Gastrocnemius medialis (tissue), 4 donors: ENCODE measurements around the gene NME4. TPM values are rescaled to one million over a fixed set of nuclear protein-coding genes. Genes with fewer than 3 reads are reported as not detected.
"Not testable (repeated sequence)": the region's sequence is repeated elsewhere in the genome, so short reads cannot be mapped to it uniquely, and the experiment has no call there.

Source experiments
- ATAC-seq, 2 donors: fragments of 150-250 bp; one replicate each; pipeline ENCODE4 v1.9.1; 2016
- DNase-seq, 2 donors: peaks; one replicate each; pipeline ENCODE4 v3.0.0-alpha.2; 2019
- H3K27ac ChIP-seq, 4 donors: fragments of 200-600 bp; sonication (generic); 1 replicate in 1 of 4; 2 replicates in 3 of 4; pipeline ENCODE4 v1.5.1; 2016 to 2018; ENCODE audit warnings: mild to moderate bottlenecking in 2 of 4, moderate library complexity in 1 of 4
- H3K27me3 ChIP-seq, 3 donors: fragments of 200-600 bp; sonication (generic) in 2 of 3; 1 replicate in 1 of 3; 2 replicates in 2 of 3; pipeline versions ENCODE4 v1.5.1 to v1.6.0; 2016 to 2019; ENCODE audit warnings: mild to moderate bottlenecking in 1 of 3, moderate library complexity in 1 of 3
- H3K36me3 ChIP-seq, 2 donors: fragments of 200-600 bp; sonication (generic) in 1 of 2; one replicate each; pipeline ENCODE4 v1.5.1; 2017 to 2018
- H3K4me1 ChIP-seq, 2 donors: fragments of 200-600 bp; sonication (generic) in 1 of 2; one replicate each; pipeline ENCODE4 v1.5.1; 2016 to 2017; ENCODE audit warnings: mild to moderate bottlenecking in 2 of 2
- H3K4me3 ChIP-seq, 4 donors: fragments of 200-600 bp; sonication (generic) in 3 of 4; 1 replicate in 1 of 4; 2 replicates in 3 of 4; pipeline ENCODE4 v1.5.1; 2016 to 2019; ENCODE audit warnings: mild to moderate bottlenecking in 2 of 4
- H3K9me3 ChIP-seq, 3 donors: fragments of 200-600 bp; sonication (generic) in 2 of 3; 1 replicate in 1 of 3; 2 replicates in 2 of 3; pipeline ENCODE4 v1.5.1; 2016 to 2019
- POLR2A ChIP-seq, 2 donors: fragments of 450-650 bp; IDR thresholded peaks; one replicate each; pipeline ENCODE4 v1.6.1; 2017; ENCODE audit warnings: antibody characterized with exemption in 2 of 2, mild to moderate bottlenecking in 2 of 2, moderate library complexity in 2 of 2
- in situ Hi-C, 4 donors: fragments of 200-750 bp; cut with MboI; loops; one replicate each; pipeline versions ENCODE4 v1.15.0 to v1.8.0; 2017; ENCODE audit warnings: low sequenced_read_pairs in 4 of 4
- intact Hi-C: fragments of 100-400 bp; cut with DNase I; formaldehyde crosslinking; loops from one replicate; pipeline ENCODE4 v1.15.1; 2023; ENCODE audit warnings: low total_unique reads
- total RNA-seq, 4 donors: library from RNA; depleted of rRNA; stranded (reverse); fragments of >200 nt; gene quantifications; one replicate each; pipeline versions ENCODE4 v1.1.0 to v1.2.3, GENCODE V29; 2016
- TF ChIP-seq, protein P1 (sequence below), 5 experiments: fragments of 450-650 bp in 3 of 5; fragments of 200-600 bp in 2 of 5; sonication (generic) in 2 of 5; IDR thresholded peaks in 4 of 5; conservative IDR thresholded peaks in 1 of 5; 1 replicate in 4 of 5; 2 replicates in 1 of 5; pipeline ENCODE4 v1.5.1; 2016 to 2019; ENCODE audit warnings: antibody characterized with exemption in 5 of 5, mild to moderate bottlenecking in 3 of 5, moderate library complexity in 3 of 5

NME4 gene
- total RNA-seq: 10 to 100 TPM; 11.6 to 19.3 (median 16.3) TPM

DNA sequence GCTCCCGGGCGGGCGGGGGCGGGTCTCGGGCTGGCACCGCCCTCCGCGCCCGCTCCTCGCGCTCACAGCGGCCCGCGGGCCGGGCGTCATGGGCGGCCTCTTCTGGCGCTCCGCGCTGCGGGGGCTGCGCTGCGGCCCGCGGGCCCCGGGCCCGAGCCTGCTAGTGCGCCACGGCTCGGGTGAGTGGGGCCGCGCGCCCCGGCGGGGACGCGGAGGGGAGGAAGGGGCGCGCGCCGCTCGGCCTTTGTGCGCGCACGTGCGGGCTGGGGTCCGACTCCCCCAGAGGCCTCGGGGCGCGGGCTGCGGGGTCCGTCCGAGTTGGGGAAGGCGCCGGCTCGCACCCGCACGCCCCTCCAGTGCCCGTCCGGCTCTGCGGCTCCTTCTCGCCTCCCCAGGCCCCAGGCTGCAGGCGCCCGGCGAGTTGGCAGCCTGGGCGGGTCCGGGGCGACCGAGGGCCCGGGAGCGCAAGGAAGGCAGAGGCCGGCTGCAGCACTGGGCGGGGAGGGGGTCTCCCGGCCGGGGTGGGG is at the start of gene NME4:
NME4 (plus strand) TSS at position 65 of the 527 bp plus-strand sequence; CDS start at position 89, 24 bp downstream.
- in situ Hi-C loops: no loop called here
- DNase-seq (no peak), ATAC-seq (no peak)
- intact Hi-C loops: no loop called here
- no peaks in the 10 kb centered on the region for H3K36me3 ChIP-seq
- peak within 1 kb of the TSS; percentile 60 to 91 (median 79) for H3K27ac ChIP-seq
- no peaks in the 10 kb centered on the region for H3K9me3 ChIP-seq
- H3K4me1 ChIP-seq: peaks cover 13 to 16% of the 10 kb centered on the region in 2 donors
- no peaks in the 10 kb centered on the region for H3K27me3 ChIP-seq
- peak within 1 kb of the TSS; percentile 58 to 75 (median 67) for H3K4me3 ChIP-seq
- TF ChIP-seq, protein P1, sequence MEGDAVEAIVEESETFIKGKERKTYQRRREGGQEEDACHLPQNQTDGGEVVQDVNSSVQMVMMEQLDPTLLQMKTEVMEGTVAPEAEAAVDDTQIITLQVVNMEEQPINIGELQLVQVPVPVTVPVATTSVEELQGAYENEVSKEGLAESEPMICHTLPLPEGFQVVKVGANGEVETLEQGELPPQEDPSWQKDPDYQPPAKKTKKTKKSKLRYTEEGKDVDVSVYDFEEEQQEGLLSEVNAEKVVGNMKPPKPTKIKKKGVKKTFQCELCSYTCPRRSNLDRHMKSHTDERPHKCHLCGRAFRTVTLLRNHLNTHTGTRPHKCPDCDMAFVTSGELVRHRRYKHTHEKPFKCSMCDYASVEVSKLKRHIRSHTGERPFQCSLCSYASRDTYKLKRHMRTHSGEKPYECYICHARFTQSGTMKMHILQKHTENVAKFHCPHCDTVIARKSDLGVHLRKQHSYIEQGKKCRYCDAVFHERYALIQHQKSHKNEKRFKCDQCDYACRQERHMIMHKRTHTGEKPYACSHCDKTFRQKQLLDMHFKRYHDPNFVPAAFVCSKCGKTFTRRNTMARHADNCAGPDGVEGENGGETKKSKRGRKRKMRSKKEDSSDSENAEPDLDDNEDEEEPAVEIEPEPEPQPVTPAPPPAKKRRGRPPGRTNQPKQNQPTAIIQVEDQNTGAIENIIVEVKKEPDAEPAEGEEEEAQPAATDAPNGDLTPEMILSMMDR (IDR thresholded peaks at IDR 0.05 in 4 of 5, conservative IDR thresholded peaks at IDR 0.05 in 1 of 5): no peak
- peak in 1 of 2 donors; percentile 31 for TF ChIP-seq POLR2A (IDR thresholded peaks at IDR 0.05)

DNA sequence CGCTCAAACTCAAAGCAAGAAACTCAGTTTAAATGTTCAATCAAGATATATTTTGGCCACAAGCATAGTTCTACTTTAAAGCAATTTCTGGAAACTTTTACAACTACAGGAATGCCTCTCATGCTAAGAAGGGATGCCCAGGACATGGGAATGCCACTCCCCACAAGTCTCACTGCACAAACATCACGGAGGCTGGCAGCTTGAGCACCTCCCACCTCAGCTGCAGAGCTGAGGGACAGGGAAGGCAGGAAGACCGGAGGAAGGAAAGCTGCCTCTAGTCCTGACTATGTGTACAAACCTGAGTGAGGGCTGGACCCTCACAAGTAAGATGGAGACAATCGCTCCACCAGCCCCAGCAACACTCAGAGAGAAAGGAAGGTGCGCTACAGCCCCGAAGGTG is 49.8 kb upstream of the NME4 start:
- Histone ChIP-seq H3K36me3 (peaks cover 0 to 14% of the 10 kb centered on the region in 2 donors), H3K4me1 (peaks cover 7 to 11% of the 10 kb centered on the region in 2 donors), H3K27ac (no peak overlapping the region), H3K9me3 (no peaks in the 10 kb centered on the region), H3K27me3 (no peaks in the 10 kb centered on the region), H3K4me3 (no peak overlapping the region)
- DNase-seq (no peak), ATAC-seq (no peak)
- in situ Hi-C loops: no loop called here
- TF ChIP-seq, protein P1 (IDR thresholded peaks at IDR 0.05 in 4 of 5, conservative IDR thresholded peaks at IDR 0.05 in 1 of 5): no peak
- TF ChIP-seq POLR2A (IDR thresholded peaks at IDR 0.05): no peak
- intact Hi-C loops: no loop called here

DNA sequence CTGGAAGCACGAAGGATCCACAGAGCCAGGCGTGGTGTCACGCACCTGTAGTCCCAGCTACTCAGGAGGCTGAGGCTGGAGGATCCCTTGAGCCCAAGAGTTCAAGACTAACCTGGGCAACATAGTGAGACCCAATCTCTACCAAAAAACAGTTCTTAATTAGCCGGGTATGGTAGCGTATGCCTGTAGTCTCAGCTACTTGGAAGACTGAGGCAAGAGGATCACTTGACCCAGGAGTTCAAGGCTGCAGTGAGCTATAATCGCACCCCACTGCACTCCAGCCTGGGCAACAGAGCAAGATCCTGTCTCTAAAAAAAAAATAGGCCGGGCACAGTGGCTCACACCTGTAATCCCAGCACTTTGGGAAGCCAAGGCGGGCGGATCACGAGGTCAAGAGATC is 48.5 kb upstream of the NME4 start:
- H3K27me3 ChIP-seq, H3K9me3 ChIP-seq, intact Hi-C loops, in situ Hi-C loops, ATAC-seq, DNase-seq, H3K4me3 ChIP-seq, H3K27ac ChIP-seq: not testable (repeated sequence)
- Histone ChIP-seq H3K4me1 (peaks cover 7 to 15% of the 10 kb centered on the region in 2 donors), H3K36me3 (peaks cover 0 to 14% of the 10 kb centered on the region in 2 donors)

DNA sequence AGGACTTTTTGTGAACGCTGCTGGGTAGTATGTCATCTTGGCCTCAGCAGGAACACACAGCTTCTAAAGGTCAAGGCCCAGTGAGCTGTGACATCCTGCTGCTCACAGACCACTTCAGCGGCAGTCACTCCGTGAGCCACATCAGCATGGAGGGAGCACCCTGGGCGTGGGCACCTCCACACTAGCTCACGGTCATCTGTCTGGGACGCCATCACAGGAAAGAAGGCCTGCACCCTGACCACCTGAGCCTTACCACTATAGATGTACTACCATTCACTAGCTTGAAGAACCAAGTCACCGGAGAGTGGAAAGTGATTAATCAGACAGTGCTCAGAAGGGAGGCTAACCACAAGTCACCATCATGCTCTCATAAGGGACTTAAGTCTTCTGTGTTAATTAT is 47.8 kb upstream of the NME4 start:
- intact Hi-C loops (no loop called here), in situ Hi-C loops (no loop called here)
- DNase-seq: no peak

DNA sequence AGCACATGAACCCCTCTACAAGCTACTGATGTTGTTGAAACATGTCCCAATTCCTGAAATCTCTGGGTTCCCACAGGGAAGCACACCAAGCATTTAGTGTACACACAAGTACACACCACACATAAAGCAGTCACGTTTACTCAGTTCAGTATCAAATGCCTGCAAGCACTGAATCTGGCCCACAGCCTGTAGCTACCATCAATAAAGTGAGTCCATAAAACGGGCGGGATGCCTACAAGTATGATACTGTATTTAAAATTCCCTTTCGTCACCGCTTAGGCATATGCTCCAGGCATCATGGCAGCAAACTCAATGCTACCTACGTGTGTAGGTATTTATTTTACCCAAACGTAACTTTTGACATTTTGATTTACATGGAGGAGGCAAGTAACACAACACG is 46.8 kb upstream of the NME4 start:
- H3K9me3 ChIP-seq: no peaks in the 10 kb centered on the region
- intact Hi-C loops (loop anchor here (5.0 kb wide), 1 partner anchor 243 kb away; no protein-coding TSS in a partner anchor), in situ Hi-C loops (no loop called here)
- DNase-seq: no peak
- H3K36me3 ChIP-seq: peaks cover 0 to 8% of the 10 kb centered on the region in 2 donors
- peaks cover 7 to 15% of the 10 kb centered on the region in 2 donors for H3K4me1 ChIP-seq
- H3K4me3 ChIP-seq: no peak overlapping the region
- TF ChIP-seq, protein P1 (IDR thresholded peaks at IDR 0.05 in 4 of 5, conservative IDR thresholded peaks at IDR 0.05 in 1 of 5): no peak
- no peak for TF ChIP-seq POLR2A (IDR thresholded peaks at IDR 0.05)
- ATAC-seq: no peak
- no peak overlapping the region for H3K27ac ChIP-seq
- no peaks in the 10 kb centered on the region for H3K27me3 ChIP-seq

More for the DNA sequence above, 47.8 kb upstream of the NME4 start:
- TF ChIP-seq POLR2A (IDR thresholded peaks at IDR 0.05): no peak
- TF ChIP-seq, protein P1 (IDR thresholded peaks at IDR 0.05 in 4 of 5, conservative IDR thresholded peaks at IDR 0.05 in 1 of 5): no peak
- H3K27me3 ChIP-seq: no peaks in the 10 kb centered on the region
- no peak for ATAC-seq
- no peaks in the 10 kb centered on the region for H3K9me3 ChIP-seq
- no peak overlapping the region for H3K4me3 ChIP-seq
- H3K4me1 ChIP-seq: peaks cover 7 to 15% of the 10 kb centered on the region in 2 donors
- H3K36me3 ChIP-seq: peaks cover 0 to 14% of the 10 kb centered on the region in 2 donors
- no peak overlapping the region for H3K27ac ChIP-seq
